ENCODE data around the gene MFSD6. TPM values are rescaled to one million over a fixed set of nuclear protein-coding genes. Genes with fewer than 3 reads are reported as not detected.

MFSD6 gene
- total RNA-seq, 2 donors from 2014 or later = 61.0 to 75.1 TPM

GRCh38 chr2:190449925-190450324 is 41.8 kb downstream of the MFSD6 start:
- Histone ChIP-seq H3K4me1 (ENCODE audit: control insufficient read depth in 1 of 2, low read depth in 2 of 2) (no peaks in the 10 kb centered on the region), H3K27me3 (replicated peaks; ENCODE audit: insufficient read depth) (no peaks in the 10 kb centered on the region), H3K9me3 (no peaks in the 10 kb centered on the region), H3K27ac (no peak overlapping the region), H3K36me3 (no peaks in the 10 kb centered on the region), H3K4me3 (no peak overlapping the region)
- no peak for ATAC-seq (ENCODE audit: insufficient number of reproducible peaks, low FRiP score, low read depth)
- DNase-seq (ENCODE audit: low spot score) = no peak
- TF ChIP-seq CTCF (IDR thresholded peaks at IDR 0.05) = no peak

GRCh38 chr2:190450363-190450762 is 42.2 kb downstream of the MFSD6 start:
- no peak for DNase-seq (ENCODE audit: low spot score)
- Histone ChIP-seq H3K4me1 (ENCODE audit: control insufficient read depth in 1 of 2, low read depth in 2 of 2) (no peaks in the 10 kb centered on the region), H3K4me3 (no peak overlapping the region), H3K36me3 (no peaks in the 10 kb centered on the region), H3K9me3 (no peaks in the 10 kb centered on the region), H3K27ac (no peak overlapping the region), H3K27me3 (replicated peaks; ENCODE audit: insufficient read depth) (no peaks in the 10 kb centered on the region)
- no peak for ATAC-seq (ENCODE audit: insufficient number of reproducible peaks, low FRiP score, low read depth)
- no peak for TF ChIP-seq CTCF (IDR thresholded peaks at IDR 0.05)

- Histone ChIP-seq H3K4me3 (no peak overlapping the region), H3K9me3 (no peaks in the 10 kb centered on the region), H3K36me3 (no peaks in the 10 kb centered on the region), H3K4me1 (ENCODE audit: control insufficient read depth in 1 of 2, low read depth in 2 of 2) (no peaks in the 10 kb centered on the region), H3K27me3 (replicated peaks; ENCODE audit: insufficient read depth) (no peaks in the 10 kb centered on the region), H3K27ac (no peak overlapping the region)
- no peak for DNase-seq (ENCODE audit: low spot score)
- ATAC-seq (ENCODE audit: insufficient number of reproducible peaks, low FRiP score, low read depth) = no peak
- no peak for TF ChIP-seq CTCF (IDR thresholded peaks at IDR 0.05)
These were observed 43.5 kb downstream of the MFSD6 start for GRCh38 chr2:190451561-190452176.

GRCh38 chr2:190452433-190452832 is 44.3 kb downstream of the MFSD6 start:
- H3K27ac ChIP-seq = no peak overlapping the region
- DNase-seq (ENCODE audit: low spot score) (no peak), ATAC-seq (ENCODE audit: insufficient number of reproducible peaks, low FRiP score, low read depth) (no peak)
- H3K4me1 ChIP-seq (ENCODE audit: control insufficient read depth in 1 of 2, low read depth in 2 of 2) = no peaks in the 10 kb centered on the region
- H3K27me3 ChIP-seq (replicated peaks; ENCODE audit: insufficient read depth) = no peaks in the 10 kb centered on the region
- no peak overlapping the region for H3K4me3 ChIP-seq
- no peak for TF ChIP-seq CTCF (IDR thresholded peaks at IDR 0.05)
- no peaks in the 10 kb centered on the region for H3K9me3 ChIP-seq
- no peaks in the 10 kb centered on the region for H3K36me3 ChIP-seq

GRCh38 chr2:190454795-190455194 is 46.6 kb downstream of the MFSD6 start:
- no peak for ATAC-seq (ENCODE audit: insufficient number of reproducible peaks, low FRiP score, low read depth)
- H3K27ac ChIP-seq = no peak overlapping the region

More at GRCh38 chr2:190454795-190455194, 46.6 kb downstream of the MFSD6 start:
- H3K4me1 ChIP-seq (ENCODE audit: control insufficient read depth in 1 of 2, low read depth in 2 of 2) = no peaks in the 10 kb centered on the region
- no peaks in the 10 kb centered on the region for H3K9me3 ChIP-seq
- no peak for TF ChIP-seq CTCF (IDR thresholded peaks at IDR 0.05)
- no peak overlapping the region for H3K4me3 ChIP-seq
- H3K27me3 ChIP-seq (replicated peaks; ENCODE audit: insufficient read depth) = no peaks in the 10 kb centered on the region
- no peaks in the 10 kb centered on the region for H3K36me3 ChIP-seq
- no peak for DNase-seq (ENCODE audit: low spot score)

All from thoracic aorta (tissue), 2 donors.